Calu3 (cell line): ENCODE results near the gene CELSR1. TPM values are rescaled to one million over a fixed set of nuclear protein-coding genes. Genes with fewer than 3 reads are reported as not detected.
A peak's percentile ranks its signal among the peaks of the same experiment; 100 is the strongest.

Experiments used
- BruUV-seq: library from RNA; stranded (reverse); fragments of 400-500 nt; replicated peaks from 2 replicates; lab custom pipeline; 2021; lab: Mats Ljungman, UMichigan
- CTCF ChIA-PET: fragments of 300-600 bp; sonication (Branson Sonifier 250); formaldehyde crosslinking; loops from one replicate; lab custom pipeline; 2022; ENCODE audit warnings: antibody characterized with exemption; lab: Charles Lee
- DNase-seq: peaks from one replicate; pipeline ENCODE4 v3.0.0; 2022
- H3K27ac Mint-ChIP-seq: one replicate; pipeline ENCODE4 v1.8.0; 2022; ENCODE audit warnings: mixed read lengths; ENCODE audit not compliant: unreplicated experiment
- H3K27me3 Mint-ChIP-seq: one replicate; pipeline ENCODE4 v1.8.0; 2022; ENCODE audit warnings: mixed read lengths; ENCODE audit not compliant: unreplicated experiment
- H3K36me3 Mint-ChIP-seq: one replicate; pipeline ENCODE4 v1.8.0; 2022; ENCODE audit warnings: mild to moderate bottlenecking, moderate library complexity, mixed read lengths; ENCODE audit not compliant: insufficient read depth, unreplicated experiment
- H3K4me1 Mint-ChIP-seq: one replicate; pipeline ENCODE4 v1.8.0; 2022; ENCODE audit warnings: mild to moderate bottlenecking, low read depth, mixed read lengths; ENCODE audit not compliant: unreplicated experiment
- H3K4me3 Mint-ChIP-seq: one replicate; pipeline ENCODE4 v1.8.0; 2022; ENCODE audit warnings: mild to moderate bottlenecking, low read depth, moderate library complexity, mixed read lengths; ENCODE audit not compliant: unreplicated experiment
- H3K9me3 Mint-ChIP-seq: one replicate; pipeline ENCODE4 v1.8.0; 2022; ENCODE audit warnings: low read depth, mixed read lengths; ENCODE audit not compliant: unreplicated experiment
- intact Hi-C: fragments of 100-400 bp; cut with micrococcal nuclease; formaldehyde crosslinking; loops from one replicate; pipeline ENCODE4 v1.10.0; 2022; ENCODE audit not compliant: unreplicated experiment
- total RNA-seq: library from RNA; stranded (reverse); gene quantifications from 2 replicates; pipeline ENCODE4 v1.2.3, GENCODE V29; 2022
- TF ChIP-seq, protein P1 (sequence below): fragments of 200-600 bp; IDR thresholded peaks from one replicate; pipeline ENCODE4 v1.8.0; 2022; ENCODE audit warnings: antibody characterized with exemption; ENCODE audit not compliant: unreplicated experiment

CELSR1 gene
- total RNA-seq, 1 experiment from 2014 or later: 45.5 TPM

DNA sequence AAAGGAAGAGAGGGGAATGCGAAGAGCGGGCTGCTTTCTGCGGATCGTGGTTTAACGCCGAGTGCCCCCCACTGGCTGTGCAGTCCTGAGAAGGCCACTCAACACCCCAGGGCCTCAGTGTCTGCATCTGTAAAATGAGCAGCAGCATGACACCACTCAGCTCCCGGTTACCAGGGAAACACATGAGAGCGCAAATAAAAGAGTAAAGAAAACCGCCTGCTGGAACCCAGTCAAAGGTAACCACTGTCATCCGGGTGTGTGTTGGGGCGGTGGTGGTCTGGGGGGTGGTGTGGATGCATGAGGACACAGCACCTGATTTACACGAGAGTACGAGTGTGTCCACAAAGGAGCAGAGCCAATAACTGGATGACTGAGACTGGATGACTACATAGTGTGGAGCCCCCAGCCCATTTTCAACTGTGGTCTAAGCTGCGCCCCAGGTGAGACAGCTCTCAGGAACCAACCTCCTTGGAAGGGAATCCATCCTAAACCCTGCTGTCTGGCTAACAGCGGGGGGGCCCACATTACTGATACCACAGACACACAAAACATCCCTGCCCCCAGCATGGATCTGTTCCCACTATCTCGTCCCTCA is 5.7 kb downstream of the CELSR1 start:
- BruUV-seq: no TSS peak
- Mint-ChIP-seq H3K27ac (no peak overlapping the region), H3K27me3 (no peaks in the 10 kb centered on the region), H3K36me3 (peaks cover 27% of the 10 kb centered on the region), H3K4me3 (no peak overlapping the region), H3K9me3 (no peaks in the 10 kb centered on the region), H3K4me1 (peaks cover 53% of the 10 kb centered on the region)
- intact Hi-C loops: no loop called here
- no peak for DNase-seq
- CTCF ChIA-PET: interaction anchor here (0.7 kb wide), 1 partner anchor 16 kb away, joined by 3 read pairs; no protein-coding TSS in a partner anchor
- TF ChIP-seq, protein P1, sequence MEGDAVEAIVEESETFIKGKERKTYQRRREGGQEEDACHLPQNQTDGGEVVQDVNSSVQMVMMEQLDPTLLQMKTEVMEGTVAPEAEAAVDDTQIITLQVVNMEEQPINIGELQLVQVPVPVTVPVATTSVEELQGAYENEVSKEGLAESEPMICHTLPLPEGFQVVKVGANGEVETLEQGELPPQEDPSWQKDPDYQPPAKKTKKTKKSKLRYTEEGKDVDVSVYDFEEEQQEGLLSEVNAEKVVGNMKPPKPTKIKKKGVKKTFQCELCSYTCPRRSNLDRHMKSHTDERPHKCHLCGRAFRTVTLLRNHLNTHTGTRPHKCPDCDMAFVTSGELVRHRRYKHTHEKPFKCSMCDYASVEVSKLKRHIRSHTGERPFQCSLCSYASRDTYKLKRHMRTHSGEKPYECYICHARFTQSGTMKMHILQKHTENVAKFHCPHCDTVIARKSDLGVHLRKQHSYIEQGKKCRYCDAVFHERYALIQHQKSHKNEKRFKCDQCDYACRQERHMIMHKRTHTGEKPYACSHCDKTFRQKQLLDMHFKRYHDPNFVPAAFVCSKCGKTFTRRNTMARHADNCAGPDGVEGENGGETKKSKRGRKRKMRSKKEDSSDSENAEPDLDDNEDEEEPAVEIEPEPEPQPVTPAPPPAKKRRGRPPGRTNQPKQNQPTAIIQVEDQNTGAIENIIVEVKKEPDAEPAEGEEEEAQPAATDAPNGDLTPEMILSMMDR: no peak

DNA sequence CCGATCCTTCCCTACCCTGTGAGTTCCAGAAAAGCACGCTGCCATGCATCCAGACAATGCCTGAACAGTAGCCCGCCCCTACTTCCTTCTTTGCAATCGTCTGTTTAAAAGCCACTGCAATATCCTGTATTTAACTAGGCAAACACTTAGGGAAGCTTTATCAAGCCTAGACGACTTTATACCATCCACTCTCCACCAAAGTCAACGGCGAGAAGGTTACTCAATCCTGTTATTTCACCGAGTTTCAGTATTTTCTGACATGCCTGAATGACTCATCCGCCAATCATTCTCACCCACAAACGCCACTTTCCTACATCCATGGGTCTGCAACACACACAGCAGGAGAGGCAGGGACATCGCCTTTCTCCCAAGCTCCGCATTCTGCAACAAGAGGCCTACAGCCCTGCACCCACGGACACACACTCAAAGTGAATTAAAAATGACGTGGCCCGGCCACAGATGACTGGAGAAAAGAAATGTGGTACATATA is 9.3 kb downstream of the CELSR1 start:
- H3K4me3 Mint-ChIP-seq: peak overlapping the region; percentile 59
- CTCF ChIA-PET: interaction anchor here (0.6 to 1.1 kb wide), 4 partner anchors 10 to 160 kb away, joined by 3 to 6 read pairs (median 4); no protein-coding TSS in a partner anchor
- H3K36me3 Mint-ChIP-seq: peaks cover 21% of the 10 kb centered on the region
- intact Hi-C loops: no loop called here
- BruUV-seq: no TSS peak
- peaks cover 53% of the 10 kb centered on the region for H3K4me1 Mint-ChIP-seq
- H3K9me3 Mint-ChIP-seq: no peaks in the 10 kb centered on the region
- no peaks in the 10 kb centered on the region for H3K27me3 Mint-ChIP-seq
- DNase-seq: peak; percentile 69
- TF ChIP-seq, protein P1: no peak
- peak overlapping the region; percentile 95 for H3K27ac Mint-ChIP-seq

DNA sequence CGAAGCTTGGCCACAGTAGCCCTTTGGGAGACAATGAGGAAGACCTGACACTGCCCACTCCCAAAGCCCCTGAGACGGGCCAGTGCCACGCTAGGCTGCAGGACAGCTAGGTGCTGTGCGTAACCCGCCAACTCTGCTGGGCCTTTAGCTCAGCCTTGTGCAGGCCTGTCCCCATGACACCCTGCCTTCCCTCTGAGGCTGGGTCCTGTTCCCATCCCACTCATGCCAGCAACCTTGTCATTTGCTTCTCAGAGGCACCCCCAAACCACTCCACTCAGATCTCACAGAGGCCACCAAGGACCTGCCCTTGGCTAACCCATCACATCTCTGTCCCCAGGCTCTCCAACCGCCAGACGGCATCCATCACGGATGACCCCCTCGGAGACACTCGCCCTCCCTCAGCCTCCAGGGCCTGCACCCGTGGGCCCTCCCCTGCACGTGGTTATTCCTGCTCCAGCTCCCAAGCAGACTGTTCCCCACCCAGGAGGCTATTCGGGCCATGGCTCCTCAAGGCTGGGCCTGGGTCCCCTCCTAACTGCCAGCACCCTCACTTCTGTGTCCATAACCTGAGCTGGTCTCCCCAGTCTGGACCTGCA is 11.1 kb downstream of the CELSR1 start:
- Mint-ChIP-seq H3K9me3 (no peaks in the 10 kb centered on the region), H3K4me3 (no peak overlapping the region), H3K36me3 (peaks cover 17% of the 10 kb centered on the region), H3K27ac (peak overlapping the region; percentile 46), H3K4me1 (peaks cover 36% of the 10 kb centered on the region), H3K27me3 (no peaks in the 10 kb centered on the region)
- intact Hi-C loops: no loop called here
- BruUV-seq: no TSS peak
- DNase-seq: no peak
- CTCF ChIA-PET: interaction anchor here (0.5 kb wide), 1 partner anchor 129 kb away, joined by 5 read pairs; no protein-coding TSS in a partner anchor
- TF ChIP-seq, protein P1: no peak

DNA sequence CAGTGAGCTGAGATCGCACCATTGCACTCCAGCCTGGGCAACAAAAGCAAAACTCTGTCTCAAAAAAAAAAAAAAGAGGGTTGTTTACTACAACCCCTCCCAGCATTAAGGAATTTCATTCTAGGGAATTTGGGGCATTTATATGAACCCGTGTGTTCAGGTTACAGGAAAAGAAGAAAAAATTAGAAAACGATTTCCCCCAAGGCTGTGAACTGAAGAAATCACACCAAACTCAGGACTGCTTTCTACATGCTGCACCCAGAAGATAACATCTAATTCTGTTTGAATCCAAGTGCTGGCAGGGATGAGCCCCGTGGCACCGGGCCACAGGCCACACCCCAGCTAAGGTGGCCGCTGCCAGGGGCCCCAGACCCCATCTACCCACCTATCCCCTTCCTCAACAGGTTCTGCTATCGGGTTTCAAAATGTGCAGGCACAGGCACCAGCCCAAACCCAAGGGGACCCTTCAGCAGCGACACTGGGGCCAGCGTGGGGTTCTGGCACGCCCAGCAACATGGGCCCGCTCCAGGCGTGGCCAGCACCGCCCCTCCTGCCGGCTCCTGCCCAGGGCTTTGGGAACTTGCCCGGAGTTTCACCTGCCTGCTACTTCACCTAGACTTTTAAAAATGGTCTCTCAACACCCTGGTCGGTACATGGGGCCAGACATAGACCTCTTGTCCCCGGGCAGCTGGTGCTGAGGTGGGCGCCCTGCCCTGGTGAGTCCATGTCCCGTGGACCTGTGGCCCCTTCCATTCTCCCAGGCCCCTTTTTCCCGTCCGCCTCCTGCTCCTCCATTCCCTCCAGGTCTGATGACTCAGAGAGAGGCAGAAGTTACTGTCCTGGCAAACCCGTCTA is 11.8 kb downstream of the CELSR1 start:
- no peak overlapping the region for H3K27ac Mint-ChIP-seq
- BruUV-seq: no TSS peak
- TF ChIP-seq, protein P1: no peak
- intact Hi-C loops: no loop called here
- CTCF ChIA-PET: interaction anchor here (0.5 kb wide), 1 partner anchor 128 kb away, joined by 5 read pairs; no protein-coding TSS in a partner anchor
- DNase-seq: no peak
- H3K27me3 Mint-ChIP-seq: no peaks in the 10 kb centered on the region
- peaks cover 17% of the 10 kb centered on the region for H3K36me3 Mint-ChIP-seq
- no peaks in the 10 kb centered on the region for H3K9me3 Mint-ChIP-seq
- H3K4me1 Mint-ChIP-seq: peaks cover 29% of the 10 kb centered on the region
- no peak overlapping the region for H3K4me3 Mint-ChIP-seq
